PC-9 (cell line): Measurements from ENCODE around the gene PDS5B.

Source experiments
- EZH2 ChIP-seq: fragments of 200-600 bp; sonication (generic); IDR thresholded peaks from 2 replicates; pipeline ENCODE4 v1.8.0; 2017; ENCODE audit warnings: antibody characterized with exemption, low read depth
- TF ChIP-seq, protein P1 (sequence below): fragments of 200-600 bp; sonication (generic); conservative IDR thresholded peaks from 2 replicates; pipeline ENCODE4 v1.6.1; 2017; ENCODE audit warnings: mixed run types, antibody characterized with exemption, mild to moderate bottlenecking, moderate library complexity

DNA sequence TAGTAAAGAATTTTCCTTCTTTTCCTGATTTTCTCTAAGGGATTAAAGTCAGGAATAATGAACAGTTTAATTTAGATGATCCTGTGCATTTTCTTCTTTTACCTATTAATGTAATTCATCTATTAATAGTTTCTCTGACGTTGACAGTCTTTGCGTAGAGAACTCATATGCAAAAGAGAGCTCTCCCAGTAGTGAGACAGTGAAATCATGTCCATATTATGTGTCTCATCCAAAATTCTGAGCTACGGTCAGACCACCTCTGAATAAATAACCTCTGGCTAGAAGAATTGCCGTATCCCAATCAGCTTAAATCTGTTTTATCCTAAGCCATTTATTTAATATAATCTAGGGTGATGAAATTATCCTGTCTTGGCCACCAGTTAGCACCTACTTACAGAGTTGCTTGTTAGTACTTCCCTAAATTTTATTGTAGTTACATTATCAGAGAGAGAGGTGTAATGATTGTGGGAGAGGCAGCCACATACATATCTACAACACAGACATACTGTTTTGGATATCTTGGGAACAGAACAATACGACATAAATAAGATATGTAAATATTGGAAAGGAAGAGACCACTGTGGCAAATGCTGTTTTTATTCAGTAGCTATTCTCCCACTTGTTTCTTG, 30.7 kb downstream of the PDS5B start:
- TF ChIP-seq, protein P1, sequence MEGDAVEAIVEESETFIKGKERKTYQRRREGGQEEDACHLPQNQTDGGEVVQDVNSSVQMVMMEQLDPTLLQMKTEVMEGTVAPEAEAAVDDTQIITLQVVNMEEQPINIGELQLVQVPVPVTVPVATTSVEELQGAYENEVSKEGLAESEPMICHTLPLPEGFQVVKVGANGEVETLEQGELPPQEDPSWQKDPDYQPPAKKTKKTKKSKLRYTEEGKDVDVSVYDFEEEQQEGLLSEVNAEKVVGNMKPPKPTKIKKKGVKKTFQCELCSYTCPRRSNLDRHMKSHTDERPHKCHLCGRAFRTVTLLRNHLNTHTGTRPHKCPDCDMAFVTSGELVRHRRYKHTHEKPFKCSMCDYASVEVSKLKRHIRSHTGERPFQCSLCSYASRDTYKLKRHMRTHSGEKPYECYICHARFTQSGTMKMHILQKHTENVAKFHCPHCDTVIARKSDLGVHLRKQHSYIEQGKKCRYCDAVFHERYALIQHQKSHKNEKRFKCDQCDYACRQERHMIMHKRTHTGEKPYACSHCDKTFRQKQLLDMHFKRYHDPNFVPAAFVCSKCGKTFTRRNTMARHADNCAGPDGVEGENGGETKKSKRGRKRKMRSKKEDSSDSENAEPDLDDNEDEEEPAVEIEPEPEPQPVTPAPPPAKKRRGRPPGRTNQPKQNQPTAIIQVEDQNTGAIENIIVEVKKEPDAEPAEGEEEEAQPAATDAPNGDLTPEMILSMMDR, result no peak
- TF ChIP-seq EZH2, result no peak
